Thyroid gland (tissue), 4 donors: ENCODE results near the gene NTN3. TPM values are rescaled to one million over a fixed set of nuclear protein-coding genes. Genes with fewer than 3 reads are reported as not detected.
A peak's percentile ranks its signal among the peaks of the same experiment; 100 is the strongest.

Source experiments
- DNase-seq, 2 donors: peaks; one replicate each; pipeline ENCODE4 v3.0.0-alpha.2; 2019
- H3K27ac ChIP-seq, 3 donors: fragments of 200-600 bp; sonication (generic); 1 replicate in 2 of 3; 2 replicates in 1 of 3; pipeline ENCODE4 v1.5.1; 2016 to 2019; ENCODE audit warnings: mild to moderate bottlenecking in 1 of 3, moderate library complexity in 1 of 3
- H3K27me3 ChIP-seq: fragments of 200-600 bp; sonication (generic); one replicate; pipeline ENCODE4 v1.5.1; 2019
- H3K36me3 ChIP-seq, 2 donors: fragments of 200-600 bp; sonication (generic); one replicate each; pipeline ENCODE4 v1.5.1; 2016 to 2019
- H3K4me1 ChIP-seq, 2 donors: fragments of 200-600 bp; sonication (generic); one replicate each; pipeline ENCODE4 v1.5.1; 2017 to 2019
- H3K4me3 ChIP-seq, 3 donors: fragments of 200-600 bp; sonication (generic); replicated peaks in 1 of 3; 1 replicate in 2 of 3; 2 replicates in 1 of 3; pipeline ENCODE4 v1.5.1; 2016; ENCODE audit warnings: mild to moderate bottlenecking in 1 of 3
- H3K9me3 ChIP-seq: fragments of 200-600 bp; sonication (generic); one replicate; pipeline ENCODE4 v1.5.1; 2017
- CTCF ChIP-seq, 6 experiments: fragments of 200-600 bp in 3 of 6; fragments of 450-650 bp in 3 of 6; sonication (generic) in 3 of 6; IDR thresholded peaks; one replicate each; pipeline ENCODE4 v1.5.1; 2016 to 2019; ENCODE audit warnings: antibody characterized with exemption in 6 of 6, mild to moderate bottlenecking in 2 of 6, inconsistent platforms in 1 of 6, moderate library complexity in 1 of 6
- POLR2A ChIP-seq, 2 donors: fragments of 450-650 bp; IDR thresholded peaks; one replicate each; pipeline ENCODE4 v1.6.1; 2017; ENCODE audit warnings: antibody characterized with exemption in 2 of 2, mild to moderate bottlenecking in 2 of 2, moderate library complexity in 1 of 2
- WGBS, 2 donors: methylation state at CpG; one replicate each; pipeline ENCODE4 v1.1.5; 2017; 5-methylcytosine and 5-hydroxymethylcytosine counted together
- intact Hi-C: fragments of 100-400 bp; cut with DNase I; formaldehyde crosslinking; loops from one replicate; pipeline ENCODE4 v1.15.1; 2023
- microRNA-seq: library from miRNA; unstranded; fragments of <30 nt; microRNA quantifications from one replicate; pipeline ENCODE4, GENCODE V29; 2016
- small RNA-seq: library from RNA; depleted of rRNA; stranded (forward); fragments of <200 nt; gene quantifications from one replicate; pipeline ENCODE3, GENCODE V24; 2016
- total RNA-seq, 4 donors: library from RNA; depleted of rRNA; stranded (reverse); fragments of >200 nt; gene quantifications; one replicate each; pipeline ENCODE4 v1.2.3, GENCODE V29; 2016

The NTN3 gene
- total RNA-seq, 4 donors from 2014 or later = 0.13 to 0.63 (median 0.56) TPM; not detected in 1

GRCh38 chr16:2520097-2520783 is 49.1 kb downstream of the NTN3 start, which contains the start of gene AMDHD2:
AMDHD2 (plus strand) TSS chr16:2520371; CDS start chr16:2520459, 88 bp downstream.
- TF ChIP-seq POLR2A (IDR thresholded peaks at IDR 0.05) (peak in 1 of 2 donors; percentile 50), CTCF (IDR thresholded peaks at IDR 0.05) (no peak)
- 5% methylated on average over 15 of the region's 83 CpGs; no CpG with 5 or more reads in 1 of the 2 donors for WGBS, 2 donors
- peaks cover 32 to 53% of the 10 kb centered on the region in 2 donors for H3K4me1 ChIP-seq
- H3K36me3 ChIP-seq = peaks cover 0 to 3% of the 10 kb centered on the region in 2 donors
- no peaks in the 10 kb centered on the region for H3K27me3 ChIP-seq
- intact Hi-C loops = no loop called here
- peak within 1 kb of the TSS in 2 of 3 donors; percentile 39 to 50 for H3K4me3 ChIP-seq
- peak within 1 kb of the TSS; percentile 49 to 78 (median 57) for H3K27ac ChIP-seq
- no peaks in the 10 kb centered on the region for H3K9me3 ChIP-seq
- peak; percentile 89 to 92 for DNase-seq

GRCh38 chr16:2520784-2521531 is 49.9 kb downstream of the NTN3 start:
- Histone ChIP-seq H3K27ac (peak overlapping the region in 2 of 3 donors; percentile 27 to 37), H3K27me3 (no peaks in the 10 kb centered on the region), H3K9me3 (no peaks in the 10 kb centered on the region), H3K36me3 (peaks cover 0 to 10% of the 10 kb centered on the region in 2 donors), H3K4me3 (peak overlapping the region in 2 of 3 donors; percentile 39 to 50), H3K4me1 (peaks cover 25 to 46% of the 10 kb centered on the region in 2 donors)
- peak in 1 of 2 donors; percentile 19 for DNase-seq
- intact Hi-C loops = no loop called here
- no peak for TF ChIP-seq POLR2A (IDR thresholded peaks at IDR 0.05)
- no peak for TF ChIP-seq CTCF (IDR thresholded peaks at IDR 0.05)
- WGBS, 2 donors = 35 to 64% methylated on average over 11 to 26 of the region's 41 CpGs

Small RNA genes within 50 kb of the gene (microRNA-seq; reads per million reads assigned to microRNA genes)
- not detected for gene MIR6767
- not detected for gene MIR6768

Small RNA genes within 50 kb of the gene (small RNA-seq; reads per million reads assigned to genes)
- gene AC093525.1 (not detected), gene MIR6768 (not detected)

Other genes starting within 250 kb of the NTN3 start
- gene E4F1, start 247.7 kb upstream of the NTN3 start, total RNA-seq = 10 to 100 TPM; 35.3 to 55.7 (median 41.3) TPM
- 1 to 10 TPM in 3 of 4 donors, under 1 TPM in 1; 0.88 to 4.5 (median 1.4) TPM for gene DNASE1L2, start 234.9 kb upstream of the NTN3 start, total RNA-seq
- 100 to 1,000 TPM; 104 to 208 (median 169) TPM for gene ECI1, start 219.7 kb upstream of the NTN3 start, total RNA-seq
- 100 to 1,000 TPM; 127 to 158 (median 141) TPM for gene RNPS1, start 203.2 kb upstream of the NTN3 start, total RNA-seq
- gene ABCA3, start 130.6 kb upstream of the NTN3 start, total RNA-seq = 10 to 100 TPM; 36.5 to 66.7 (median 60.4) TPM
- 1 to 10 TPM; 1.2 to 2.5 (median 1.8) TPM for gene CCNF, start 41.9 kb upstream of the NTN3 start, total RNA-seq
- gene TEDC2, start 11.2 kb upstream of the NTN3 start, total RNA-seq = under 1 TPM in 2 of 4 donors, not detected in 2; 0.83 to 0.96 TPM
- 10 to 100 TPM; 15.9 to 32.3 (median 21.8) TPM for gene TBC1D24, start 3.8 kb downstream of the NTN3 start, total RNA-seq
- 10 to 100 TPM; 33.1 to 62.1 (median 36.3) TPM for gene ATP6V0C, start 42.7 kb downstream of the NTN3 start, total RNA-seq
- 10 to 100 TPM; 32.6 to 43.5 (median 37.9) TPM for gene AMDHD2, start 49.1 kb downstream of the NTN3 start, total RNA-seq
- 1 to 10 TPM; 3.6 to 7.8 (median 3.6) TPM for gene CEMP1, start 60.1 kb downstream of the NTN3 start, total RNA-seq
- gene PDPK1, start 66.7 kb downstream of the NTN3 start, total RNA-seq = 10 to 100 TPM; 33.3 to 89.0 (median 39.5) TPM
- 10 to 100 TPM in 3 of 4 donors, 1 to 10 TPM in 1; 8.6 to 23.3 (median 15.1) TPM for gene KCTD5, start 211.2 kb downstream of the NTN3 start, total RNA-seq
- 1 to 10 TPM in 3 of 4 donors, not detected in 1; 1.1 to 1.5 (median 1.1) TPM for gene PRSS27, start 248.9 kb downstream of the NTN3 start, total RNA-seq